ENCODE measurements around the gene TXNRD2. TPM values are rescaled to one million over a fixed set of nuclear protein-coding genes. Genes with fewer than 3 reads are reported as not detected.
A peak's percentile ranks its signal among the peaks of the same experiment; 100 is the strongest.

TXNRD2 gene
- total RNA-seq, 4 donors from 2014 or later, result 19.5 to 34.5 (median 25.6) TPM

GRCh38 chr22:19988965-19989724 lies 47.5 kb upstream of the TXNRD2 start:
- Histone ChIP-seq H3K4me3 (replicated peaks in 1 of 3) (no peak overlapping the region), H3K36me3 (no peaks in the 10 kb centered on the region), H3K27ac (peak overlapping the region; percentile 45 to 91 (median 52)), H3K27me3 (no peaks in the 10 kb centered on the region), H3K4me1 (peaks cover 57 to 81% of the 10 kb centered on the region in 2 donors), H3K9me3 (no peaks in the 10 kb centered on the region)
- intact Hi-C loops (cut with DNase I), result no loop called here
- TF ChIP-seq POLR2A (IDR thresholded peaks at IDR 0.05) (no peak), CTCF (IDR thresholded peaks at IDR 0.05) (no peak)
- DNase-seq, result no peak
- WGBS, 2 donors, result 93 to 94% methylated on average over 9 to 12 of the region's 18 CpGs

- Histone ChIP-seq H3K4me1 (peaks cover 61 to 82% of the 10 kb centered on the region in 2 donors), H3K27ac (peak overlapping the region; percentile 45 to 91 (median 52)), H3K36me3 (no peaks in the 10 kb centered on the region), H3K9me3 (no peaks in the 10 kb centered on the region), H3K4me3 (replicated peaks in 1 of 3) (no peak overlapping the region), H3K27me3 (no peaks in the 10 kb centered on the region)
- no peak for DNase-seq
- intact Hi-C loops (cut with DNase I), result no loop called here
- TF ChIP-seq CTCF (IDR thresholded peaks at IDR 0.05) (no peak), POLR2A (IDR thresholded peaks at IDR 0.05) (no peak)
- 92 to 97% methylated on average over 6 to 9 of the region's 9 CpGs for WGBS, 2 donors
Observed at GRCh38 chr22:19988331-19988808, 46.8 kb upstream of the TXNRD2 start.

DNA sequence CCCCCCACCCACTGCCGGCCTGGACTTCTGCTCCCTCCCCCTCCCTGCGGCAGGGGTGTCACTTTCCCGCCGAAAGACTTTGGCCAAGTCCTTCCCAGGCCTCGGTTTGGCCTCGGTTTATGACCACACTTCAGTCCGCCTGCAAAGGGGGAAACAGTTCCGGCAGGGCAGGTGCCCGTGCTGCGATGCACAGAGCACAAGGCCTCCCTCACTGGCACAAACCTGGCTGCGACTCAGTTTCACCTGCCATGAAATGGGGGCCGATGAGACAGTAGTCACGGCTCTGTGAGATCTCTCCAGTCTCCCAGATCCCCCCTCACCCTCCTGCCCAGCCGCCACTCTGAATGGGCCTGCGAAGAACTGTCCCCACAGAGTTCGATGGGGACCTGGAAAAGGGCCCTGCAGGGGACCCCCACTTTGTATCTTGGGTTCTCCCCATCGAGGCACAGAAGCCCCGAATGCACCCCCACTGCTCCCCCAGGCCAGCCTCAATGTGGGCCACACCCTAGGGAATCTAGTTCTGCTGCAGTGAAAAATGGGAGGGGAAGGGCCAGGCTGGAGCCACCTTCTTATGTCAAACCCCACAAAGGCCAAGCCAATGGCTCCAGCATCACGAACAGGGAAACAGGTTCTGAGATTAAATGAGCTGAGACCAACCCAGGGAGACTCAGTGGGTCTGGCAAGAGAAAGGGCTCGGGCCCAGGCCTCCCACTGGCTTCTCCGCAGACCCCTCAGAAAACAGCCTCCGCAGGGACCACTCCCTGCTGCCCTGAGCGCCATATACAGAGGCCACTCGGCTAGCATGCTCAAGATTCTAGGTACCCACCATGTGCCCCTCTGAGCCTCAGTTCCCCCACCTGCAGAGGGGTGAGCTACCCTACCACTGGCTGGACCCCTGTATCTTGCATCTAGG lies 46.0 kb upstream of the TXNRD2 start:
- no peaks in the 10 kb centered on the region for H3K27me3 ChIP-seq
- H3K36me3 ChIP-seq, result no peaks in the 10 kb centered on the region
- TF ChIP-seq CTCF (IDR thresholded peaks at IDR 0.05) (no peak), POLR2A (IDR thresholded peaks at IDR 0.05) (no peak)
- peak overlapping the region in 2 of 3 donors; percentile 3 to 7 for H3K27ac ChIP-seq
- H3K9me3 ChIP-seq, result no peaks in the 10 kb centered on the region
- DNase-seq, result peak in 1 of 2 donors; percentile 33
- intact Hi-C loops (cut with DNase I), result no loop called here
- H3K4me1 ChIP-seq, result peaks cover 64 to 82% of the 10 kb centered on the region in 2 donors
- no peak overlapping the region for H3K4me3 ChIP-seq (replicated peaks in 1 of 3)
- WGBS, 2 donors, result 78 to 92% methylated on average over 14 to 17 of the region's 24 CpGs

GRCh38 chr22:19986410-19987341 lies 45.1 kb upstream of the TXNRD2 start:
- Histone ChIP-seq H3K4me1 (peaks cover 60 to 81% of the 10 kb centered on the region in 2 donors), H3K27me3 (no peaks in the 10 kb centered on the region), H3K4me3 (replicated peaks in 1 of 3) (peak overlapping the region; percentile 49 to 70 (median 57)), H3K9me3 (no peaks in the 10 kb centered on the region), H3K27ac (peak overlapping the region; percentile 81 to 89 (median 88)), H3K36me3 (no peaks in the 10 kb centered on the region)
- TF ChIP-seq CTCF (IDR thresholded peaks at IDR 0.05) (no peak), POLR2A (IDR thresholded peaks at IDR 0.05) (peak in 1 of 2 donors; percentile 83)
- WGBS, 2 donors, result 0 to 1% methylated on average over 6 to 14 of the region's 76 CpGs
- intact Hi-C loops (cut with DNase I), result no loop called here
- peak; percentile 83 to 84 for DNase-seq

Measured in thyroid gland (tissue), 4 donors.